B cell (primary cell): ENCODE results near the gene PIGQ. TPM values are rescaled to one million over a fixed set of nuclear protein-coding genes. Genes with fewer than 3 reads are reported as not detected.

Experiments
- ATAC-seq: fragments of 200-7000 bp; cut with Tn5 transposase; one replicate; pipeline ENCODE4 v1.10.0; 2021; ENCODE audit warnings: low read depth, mild to moderate bottlenecking, moderate number of reproducible peaks, moderate library complexity
- CTCF ChIA-PET: fragments of 350-600 bp; sonication (Branson Sonifier 250); formaldehyde crosslinking; loops from one replicate; lab custom pipeline; 2021; ENCODE audit warnings: antibody characterized with exemption, inconsistent platforms; lab: Charles Lee
- POLR2A ChIA-PET: fragments of 350-600 bp; sonication (Branson Sonifier 250); formaldehyde crosslinking; loops from one replicate; lab custom pipeline; 2021; ENCODE audit warnings: antibody characterized with exemption; lab: Charles Lee
- DNase-seq: peaks from one replicate; pipeline ENCODE4 v3.0.0; 2013
- H2AFZ ChIP-seq: 2 replicates; pipeline ENCODE4 v1.6.1; 2012; ENCODE audit warnings: mild to moderate bottlenecking, low read depth, low read length; ENCODE audit not compliant: insufficient read depth, poor library complexity, severe bottlenecking
- H3K27ac ChIP-seq, 2 donors: 1 replicate in 1 of 2; 2 replicates in 1 of 2; pipeline ENCODE4 v1.5.1; 2012 to 2013; ENCODE audit warnings: low read length in 2 of 2, mild to moderate bottlenecking in 2 of 2, moderate library complexity in 1 of 2
- H3K27me3 ChIP-seq, 4 experiments: fragments of 200-600 bp in 1 of 4; sonication (generic) in 1 of 4; replicated peaks in 1 of 4; 1 replicate in 2 of 4; 2 replicates in 2 of 4; pipeline versions ENCODE4 v1.6.1 to v1.7.0; 2013 to 2016; ENCODE audit warnings: low read length in 3 of 4, mild to moderate bottlenecking in 2 of 4, mixed read lengths in 1 of 4, moderate library complexity in 1 of 4; ENCODE audit not compliant: insufficient read depth in 4 of 4, control insufficient read depth in 3 of 4; ENCODE audit errors: control extremely low read depth in 1 of 4
- H3K36me3 ChIP-seq, 2 experiments: replicated peaks in 1 of 2; 1 replicate in 1 of 2; 2 replicates in 1 of 2; pipeline versions ENCODE4 v1.6.1 to v1.7.1; 2013; ENCODE audit warnings: low read length in 1 of 2; ENCODE audit not compliant: insufficient read depth in 2 of 2, control insufficient read depth in 1 of 2; ENCODE audit errors: control extremely low read depth in 1 of 2, extremely low read depth in 1 of 2
- H3K4me1 ChIP-seq, 2 donors: fragments of 200-600 bp in 1 of 2; sonication (generic) in 1 of 2; 1 replicate in 1 of 2; 2 replicates in 1 of 2; pipeline versions ENCODE4 v1.5.1 to v1.6.1; 2013 to 2017; ENCODE audit warnings: low read length in 2 of 2; ENCODE audit not compliant: control insufficient read depth in 2 of 2, insufficient read depth in 2 of 2
- H3K4me2 ChIP-seq: replicated peaks from 2 replicates; pipeline ENCODE3; 2012; ENCODE audit warnings: mild to moderate bottlenecking, low read depth, low read length; ENCODE audit not compliant: poor library complexity, severe bottlenecking
- H3K4me3 ChIP-seq, 5 experiments: fragments of 200-600 bp in 1 of 5; sonication (generic) in 1 of 5; 1 replicate in 3 of 5; 2 replicates in 2 of 5; pipeline versions ENCODE4 v1.5.1 to v1.7.0; 2011 to 2016; ENCODE audit warnings: low read length in 4 of 5, mild to moderate bottlenecking in 4 of 5, low read depth in 2 of 5, control low read depth in 1 of 5, moderate library complexity in 1 of 5; ENCODE audit not compliant: insufficient read depth in 1 of 5; ENCODE audit errors: control extremely low read depth in 1 of 5, extremely low read depth in 1 of 5
- H3K79me2 ChIP-seq: fragments of 200-600 bp; sonication (generic); one replicate; pipeline ENCODE4 v1.6.0; 2016; ENCODE audit warnings: low read length; ENCODE audit not compliant: control insufficient read depth, insufficient read depth
- H3K9ac ChIP-seq: fragments of 200-600 bp; sonication (generic); 2 replicates; pipeline ENCODE4 v1.6.1; 2017; ENCODE audit warnings: mild to moderate bottlenecking, low read length, moderate library complexity
- H3K9me3 ChIP-seq, 3 donors: one replicate each; pipeline versions ENCODE4 v1.6.1 to v1.7.1; 2013; ENCODE audit warnings: low read length in 2 of 3; ENCODE audit not compliant: control insufficient read depth in 2 of 3, insufficient read depth in 1 of 3; ENCODE audit errors: control extremely low read depth in 1 of 3
- H4K20me1 ChIP-seq: 2 replicates; pipeline ENCODE4 v1.6.0; 2012; ENCODE audit warnings: mild to moderate bottlenecking, low read length; ENCODE audit not compliant: insufficient read depth, control insufficient read depth, poor library complexity, severe bottlenecking
- H3K27ac Mint-ChIP-seq: one replicate; pipeline ENCODE4 v1.8.0; 2021; ENCODE audit warnings: mixed read lengths
- H3K27me3 Mint-ChIP-seq: one replicate; pipeline ENCODE4 v1.8.0; 2021; ENCODE audit warnings: mixed read lengths
- H3K4me1 Mint-ChIP-seq: one replicate; pipeline ENCODE4 v1.8.0; 2021; ENCODE audit warnings: mixed read lengths
- H3K4me3 Mint-ChIP-seq: one replicate; pipeline ENCODE4 v1.8.0; 2021; ENCODE audit warnings: mixed read lengths
- H3K9me3 Mint-ChIP-seq: one replicate; pipeline ENCODE4 v1.8.0; 2022; ENCODE audit warnings: mixed read lengths; ENCODE audit not compliant: insufficient read depth
- CTCF ChIP-seq: fragments of 200-600 bp; IDR thresholded peaks from one replicate; pipeline ENCODE4 v1.8.0; 2022; ENCODE audit warnings: antibody characterized with exemption, mild to moderate bottlenecking
- EZH2 ChIP-seq: IDR thresholded peaks from 2 replicates; pipeline ENCODE4 v1.6.1; 2012; ENCODE audit warnings: borderline replicate concordance, low read depth, mild to moderate bottlenecking, moderate library complexity, low read length; ENCODE audit not compliant: insufficient read depth, poor library complexity, severe bottlenecking
- WGBS: methylation state at CpG from one replicate; pipeline ENCODE4 v1.1.5; 2013; ENCODE audit warnings: missing lambda C conversion rate; ENCODE audit not compliant: insufficient coverage; 5-methylcytosine and 5-hydroxymethylcytosine counted together
- intact Hi-C: fragments of 100-400 bp; cut with micrococcal nuclease; formaldehyde crosslinking; loops from one replicate; pipeline ENCODE4 v1.10.0; 2022
- polyA plus RNA-seq: library from polyadenylated mRNA; depleted of rRNA; stranded (reverse); fragments of >200 nt; gene quantifications from 2 replicates; pipeline ENCODE4 v1.2.3, GENCODE V29; 2012
- total RNA-seq, 2 donors: library from RNA; stranded (reverse); fragments of 120-200 nt in 1 of 2; gene quantifications; 1 replicate in 1 of 2; 2 replicates in 1 of 2; pipeline versions ENCODE4 v1.2.3 to v1.2.4, GENCODE V29; 2013 to 2022

Gene PIGQ
- total and polyA plus RNA-seq, 2 donors (not counting 1 experiment from before 2014, with no cell fraction given), result 56.9 to 68.5 TPM

DNA sequence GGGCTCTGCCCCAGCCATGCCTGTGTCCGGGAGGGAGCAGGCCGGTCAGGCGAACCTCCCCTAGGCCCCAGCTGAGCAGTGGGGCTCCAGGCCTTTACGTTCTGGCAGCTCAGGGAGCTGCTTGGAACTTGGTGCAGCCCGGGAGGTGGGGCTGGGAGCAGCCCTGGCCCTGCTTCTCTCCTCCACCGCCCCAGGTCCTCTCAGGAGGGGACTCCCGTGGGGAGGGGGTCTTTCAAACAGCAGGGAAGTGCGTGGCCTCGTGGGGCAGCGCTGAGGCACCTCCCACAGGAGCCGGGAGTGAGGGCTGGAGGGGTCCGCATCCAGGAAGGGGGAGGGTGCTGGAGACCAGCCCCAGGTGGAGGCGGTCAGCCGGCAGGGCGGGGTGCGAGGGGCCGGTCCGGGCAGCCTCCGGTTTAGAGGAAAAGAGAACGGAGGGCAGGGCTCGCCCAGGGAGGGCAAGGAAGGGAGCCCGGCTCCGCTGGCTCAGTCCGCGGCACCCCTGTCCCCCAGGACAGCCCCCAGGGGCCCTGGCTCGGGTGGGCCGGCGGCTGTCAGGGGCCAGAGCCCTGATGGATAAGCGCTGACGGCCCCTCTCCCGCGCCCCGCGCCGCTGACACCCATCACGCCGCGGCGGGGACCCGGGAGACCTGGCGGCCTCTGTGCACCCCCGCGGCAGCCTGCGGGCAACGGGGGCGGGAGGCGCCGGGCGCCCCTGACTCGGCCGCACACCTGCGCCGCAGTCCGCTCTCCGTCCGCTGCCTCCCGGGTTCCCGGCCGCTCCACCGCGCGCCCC, 10.2 kb upstream of the PIGQ start:
- no peak overlapping the region for H3K27ac Mint-ChIP-seq
- CTCF ChIA-PET, result no interaction called here
- Histone ChIP-seq H3K79me2 (no peaks in the 10 kb centered on the region), H3K27me3 (peaks cover 0 to 34% (median 10%) of the 10 kb centered on the region in 4 experiments), H3K36me3 (no peaks in the 10 kb centered on the region), H3K4me3 (no peak overlapping the region), H2AFZ (no peak overlapping the region), H3K9me3 (peaks cover 0 to 7% (median 0%) of the 10 kb centered on the region in 3 donors), H3K4me1 (peaks cover 3 to 6% of the 10 kb centered on the region in 2 donors), H3K4me2 (peak overlapping the region; percentile 40), H4K20me1 (no peaks in the 10 kb centered on the region), H3K27ac (no peak overlapping the region), H3K9ac (no peak overlapping the region)
- ATAC-seq, result no peak
- H3K4me3 Mint-ChIP-seq, result no peak overlapping the region
- intact Hi-C loops, result no loop called here
- peaks cover 2% of the 10 kb centered on the region for H3K4me1 Mint-ChIP-seq
- no peak for DNase-seq
- H3K27me3 Mint-ChIP-seq, result peaks cover 10% of the 10 kb centered on the region
- 16% methylated on average over 60 of the region's 62 CpGs for WGBS
- POLR2A ChIA-PET, result no interaction called here
- no peaks in the 10 kb centered on the region for H3K9me3 Mint-ChIP-seq
- TF ChIP-seq EZH2, result no peak
- TF ChIP-seq CTCF, result no peak

DNA sequence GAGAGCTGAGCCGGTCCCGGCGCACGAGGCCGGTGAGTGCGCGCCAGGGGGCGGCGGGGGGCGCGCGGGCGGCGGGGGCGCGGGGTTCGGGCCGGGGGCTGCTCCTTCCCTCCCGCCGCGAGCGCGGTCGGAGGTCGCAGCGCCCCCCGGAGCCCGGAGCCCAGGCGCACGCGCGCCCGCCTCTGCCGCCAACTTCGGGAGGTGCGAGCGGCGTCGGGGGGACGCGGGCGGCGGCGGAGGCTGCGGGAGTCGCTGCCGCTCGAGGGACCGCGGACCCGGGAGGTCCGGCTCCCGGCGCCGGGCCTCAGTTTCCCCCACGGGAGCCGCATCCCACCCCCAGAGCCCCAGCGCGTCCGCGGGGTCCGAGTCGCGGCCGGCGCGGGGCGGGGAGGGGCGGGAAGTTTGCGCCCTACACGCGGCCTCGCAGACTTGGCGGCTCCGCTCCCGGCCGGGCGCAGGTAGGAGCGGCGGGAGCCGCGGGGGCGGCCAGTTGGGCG, 9.5 kb upstream of the PIGQ start, which contains the start of gene PRR35:
TSS of gene PRR35 (plus strand) at position 191 of the 497 bp plus-strand sequence. CDS start 2,901 bp downstream, outside the sequence.
- no peak for DNase-seq
- Histone ChIP-seq H3K27ac (no peak within 1 kb of the TSS), H3K4me2 (peak within 1 kb of the TSS; percentile 57), H3K27me3 (peaks cover 0 to 34% (median 10%) of the 10 kb centered on the region in 4 experiments), H3K4me3 (no peak within 1 kb of the TSS), H4K20me1 (no peaks in the 10 kb centered on the region), H3K9ac (no peak within 1 kb of the TSS), H3K79me2 (no peaks in the 10 kb centered on the region), H2AFZ (no peak within 1 kb of the TSS), H3K36me3 (no peaks in the 10 kb centered on the region), H3K9me3 (peaks cover 0 to 7% (median 0%) of the 10 kb centered on the region in 3 donors), H3K4me1 (peaks cover 3 to 6% of the 10 kb centered on the region in 2 donors)
- no peak within 1 kb of the TSS for H3K27ac Mint-ChIP-seq
- H3K4me1 Mint-ChIP-seq, result peaks cover 2% of the 10 kb centered on the region
- CTCF ChIA-PET, result no interaction called here
- peaks cover 10% of the 10 kb centered on the region for H3K27me3 Mint-ChIP-seq
- no peak for TF ChIP-seq CTCF
- TF ChIP-seq EZH2, result no peak
- no peaks in the 10 kb centered on the region for H3K9me3 Mint-ChIP-seq
- POLR2A ChIA-PET, result no interaction called here
- WGBS, result 4% methylated on average over 84 of the region's 84 CpGs
- ATAC-seq, result no peak
- intact Hi-C loops, result no loop called here
- no peak within 1 kb of the TSS for H3K4me3 Mint-ChIP-seq
